ENCODE measurements around the gene TRIP11. TPM values are rescaled to one million over a fixed set of nuclear protein-coding genes. Genes with fewer than 3 reads are reported as not detected.

The TRIP11 gene
- total RNA-seq, 1 donor from 2014 or later, result 68.9 TPM

DNA sequence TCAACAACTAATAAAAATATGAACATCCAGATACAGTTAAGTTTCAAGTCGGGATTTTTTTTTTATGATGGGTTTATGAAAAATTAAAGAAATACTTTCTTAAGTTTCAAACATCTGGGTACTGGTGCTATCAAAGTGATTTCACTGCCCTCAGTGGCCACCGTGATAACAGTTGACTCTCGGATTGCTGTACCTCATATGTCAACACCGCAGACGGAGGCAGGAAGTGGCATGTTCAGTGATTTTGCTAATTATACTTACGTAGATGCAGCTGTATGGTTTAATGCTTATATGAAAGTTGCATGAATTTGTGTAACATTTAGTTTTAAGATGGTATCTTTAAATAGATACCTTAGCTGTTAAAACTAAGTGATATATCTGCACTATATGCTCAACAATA, 71.6 kb downstream of the TRIP11 start:
- H3K4me3 ChIP-seq, result no peak overlapping the region
- intact Hi-C loops (cut with DNase I), result no loop called here
- no peak overlapping the region for H3K27ac ChIP-seq
- TF ChIP-seq, protein P1, sequence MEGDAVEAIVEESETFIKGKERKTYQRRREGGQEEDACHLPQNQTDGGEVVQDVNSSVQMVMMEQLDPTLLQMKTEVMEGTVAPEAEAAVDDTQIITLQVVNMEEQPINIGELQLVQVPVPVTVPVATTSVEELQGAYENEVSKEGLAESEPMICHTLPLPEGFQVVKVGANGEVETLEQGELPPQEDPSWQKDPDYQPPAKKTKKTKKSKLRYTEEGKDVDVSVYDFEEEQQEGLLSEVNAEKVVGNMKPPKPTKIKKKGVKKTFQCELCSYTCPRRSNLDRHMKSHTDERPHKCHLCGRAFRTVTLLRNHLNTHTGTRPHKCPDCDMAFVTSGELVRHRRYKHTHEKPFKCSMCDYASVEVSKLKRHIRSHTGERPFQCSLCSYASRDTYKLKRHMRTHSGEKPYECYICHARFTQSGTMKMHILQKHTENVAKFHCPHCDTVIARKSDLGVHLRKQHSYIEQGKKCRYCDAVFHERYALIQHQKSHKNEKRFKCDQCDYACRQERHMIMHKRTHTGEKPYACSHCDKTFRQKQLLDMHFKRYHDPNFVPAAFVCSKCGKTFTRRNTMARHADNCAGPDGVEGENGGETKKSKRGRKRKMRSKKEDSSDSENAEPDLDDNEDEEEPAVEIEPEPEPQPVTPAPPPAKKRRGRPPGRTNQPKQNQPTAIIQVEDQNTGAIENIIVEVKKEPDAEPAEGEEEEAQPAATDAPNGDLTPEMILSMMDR (IDR thresholded peaks at IDR 0.05), result no peak
- no peaks in the 10 kb centered on the region for H3K9me3 ChIP-seq
- H3K36me3 ChIP-seq, result peaks cover 62% of the 10 kb centered on the region
- H3K4me1 ChIP-seq, result no peaks in the 10 kb centered on the region
- no peak for DNase-seq
- H3K27me3 ChIP-seq, result no peaks in the 10 kb centered on the region
- ATAC-seq, result no peak

DNA sequence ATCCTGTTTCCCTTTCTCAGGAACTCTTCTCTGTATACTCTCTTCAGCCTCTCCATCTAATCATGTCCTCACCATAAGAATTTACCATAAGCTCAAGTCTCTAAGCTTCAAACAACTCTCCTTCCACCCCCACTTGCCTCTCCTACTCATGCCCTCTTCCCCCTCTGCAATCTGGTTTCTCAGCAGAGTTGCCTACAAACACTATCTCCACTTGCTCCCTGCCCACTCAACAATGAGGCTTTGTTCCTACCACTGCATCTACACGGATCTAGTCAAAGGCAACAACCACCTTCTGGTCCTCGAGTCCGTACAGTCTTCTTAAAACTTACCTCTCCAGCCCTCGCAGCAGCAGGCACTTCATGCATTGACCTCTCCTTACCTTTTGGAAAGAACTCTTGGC, 75.1 kb downstream of the TRIP11 start:
- peaks cover 27% of the 10 kb centered on the region for H3K36me3 ChIP-seq
- H3K27ac ChIP-seq, result no peak overlapping the region
- H3K27me3 ChIP-seq, result no peaks in the 10 kb centered on the region
- intact Hi-C loops (cut with DNase I), result no loop called here
- TF ChIP-seq, protein P1 (IDR thresholded peaks at IDR 0.05), result no peak
- no peak for ATAC-seq
- DNase-seq, result no peak
- no peaks in the 10 kb centered on the region for H3K4me1 ChIP-seq
- H3K4me3 ChIP-seq, result no peak overlapping the region
- H3K9me3 ChIP-seq, result no peaks in the 10 kb centered on the region

DNA sequence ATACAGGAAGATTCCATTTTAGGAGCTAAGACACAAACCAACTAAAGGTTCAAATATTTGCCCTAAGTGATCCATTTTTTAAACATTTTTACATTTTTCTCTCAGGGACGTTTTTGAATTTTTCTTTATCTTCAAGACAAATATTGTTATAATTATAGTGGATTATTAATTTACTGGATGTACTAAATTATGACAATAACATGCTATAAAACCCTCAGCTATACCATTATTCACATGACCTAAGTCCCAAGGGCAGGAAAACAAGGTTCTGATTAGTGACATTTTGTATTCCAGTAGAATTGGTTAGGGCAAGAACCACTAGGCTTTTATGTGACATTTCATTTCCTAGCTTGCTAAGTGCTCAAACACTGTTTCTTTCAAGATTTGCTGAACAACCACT, 75.8 kb downstream of the TRIP11 start:
- Histone ChIP-seq H3K9me3 (no peaks in the 10 kb centered on the region), H3K36me3 (peaks cover 20% of the 10 kb centered on the region), H3K4me1 (no peaks in the 10 kb centered on the region), H3K4me3 (no peak overlapping the region), H3K27me3 (no peaks in the 10 kb centered on the region), H3K27ac (no peak overlapping the region)
- ATAC-seq, result no peak
- intact Hi-C loops (cut with DNase I), result no loop called here
- TF ChIP-seq, protein P1 (IDR thresholded peaks at IDR 0.05), result no peak
- no peak for DNase-seq

DNA sequence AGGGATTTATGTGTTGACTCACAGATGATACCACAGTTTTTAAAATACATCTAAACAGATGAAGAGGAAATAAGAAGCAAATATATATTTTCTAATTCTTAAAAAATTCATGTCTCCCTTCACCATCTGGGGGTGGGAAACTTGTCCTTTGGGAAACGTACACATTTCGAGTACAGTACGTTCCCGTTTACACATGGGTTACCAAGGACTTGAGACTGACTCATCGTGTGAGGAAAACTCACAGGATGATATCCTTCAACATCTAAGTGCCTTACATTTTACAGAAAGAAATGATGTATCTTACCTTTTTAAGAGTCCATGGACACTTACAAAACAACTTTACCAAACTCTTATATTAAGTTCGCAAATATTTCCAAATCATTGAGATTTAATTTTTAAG, 76.4 kb downstream of the TRIP11 start:
- intact Hi-C loops (cut with DNase I), result no loop called here
- no peak overlapping the region for H3K27ac ChIP-seq

DNA sequence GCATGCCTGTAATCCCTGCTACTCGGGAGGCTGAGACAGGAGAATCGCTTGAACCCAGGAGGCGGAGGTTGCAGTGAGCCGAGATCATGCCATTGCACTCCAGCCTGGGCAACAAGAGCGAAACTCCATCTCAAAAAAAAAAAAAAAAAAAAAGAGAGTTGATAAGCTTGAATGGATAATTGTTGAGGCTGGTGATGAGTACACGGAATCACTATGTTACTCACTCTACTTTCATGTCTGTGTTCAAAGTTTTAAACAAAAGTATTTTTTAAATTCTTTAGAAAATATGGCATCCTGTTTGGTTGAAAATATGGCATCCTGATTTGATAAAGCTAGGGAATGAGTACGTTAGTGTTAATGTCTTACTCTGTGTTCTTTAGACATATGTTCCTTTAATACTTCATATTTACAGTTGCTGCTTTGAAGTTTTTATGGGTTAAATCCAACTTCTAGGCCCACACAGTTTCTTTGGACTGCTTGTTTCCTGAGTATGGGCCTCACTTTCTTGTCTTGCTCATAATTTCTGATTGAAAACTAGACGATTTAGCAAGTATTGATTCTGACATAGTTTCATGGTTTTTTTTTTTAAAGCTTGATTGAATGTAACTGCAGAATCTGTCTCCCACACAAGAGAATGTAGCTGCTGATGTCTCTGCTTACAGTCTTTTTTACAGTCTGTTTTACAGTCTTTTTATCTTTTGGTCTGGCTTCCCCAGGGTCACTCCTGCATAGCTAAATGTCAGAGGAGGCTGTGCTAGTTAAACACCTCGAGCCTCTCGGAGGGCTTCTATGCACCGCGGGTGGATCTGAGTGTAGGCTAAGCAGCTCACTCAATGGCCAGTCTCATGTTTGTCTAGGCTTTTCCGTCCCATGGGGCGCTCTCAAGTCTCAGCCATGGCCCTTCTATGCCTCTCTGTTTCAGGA, 78.3 kb downstream of the TRIP11 start:
- TF ChIP-seq, protein P1 (IDR thresholded peaks at IDR 0.05), result no peak
- intact Hi-C loops (cut with DNase I), result no loop called here

More for the DNA sequence above, 76.4 kb downstream of the TRIP11 start:
- H3K4me1 ChIP-seq, result no peaks in the 10 kb centered on the region
- H3K27me3 ChIP-seq, result no peaks in the 10 kb centered on the region
- ATAC-seq (no peak), DNase-seq (no peak)
- TF ChIP-seq, protein P1 (IDR thresholded peaks at IDR 0.05), result no peak
- H3K9me3 ChIP-seq, result no peaks in the 10 kb centered on the region
- H3K4me3 ChIP-seq, result no peak overlapping the region
- H3K36me3 ChIP-seq, result peaks cover 15% of the 10 kb centered on the region

More for the DNA sequence above, 78.3 kb downstream of the TRIP11 start:
- no peaks in the 10 kb centered on the region for H3K27me3 ChIP-seq
- no peaks in the 10 kb centered on the region for H3K9me3 ChIP-seq
- no peak for DNase-seq
- no peak overlapping the region for H3K27ac ChIP-seq
- H3K36me3 ChIP-seq, result no peaks in the 10 kb centered on the region
- no peaks in the 10 kb centered on the region for H3K4me1 ChIP-seq
- no peak overlapping the region for H3K4me3 ChIP-seq
- ATAC-seq, result no peak

Measured in upper lobe of right lung (tissue), 1 donor.